GM12891 (cell line): Measurements from ENCODE around the gene CEACAM19.

Source experiments
- PAX5 ChIP-seq: IDR thresholded peaks from 2 replicates; pipeline ENCODE4 v1.6.1; 2011; ENCODE audit warnings: low read length, moderate library complexity, mild to moderate bottlenecking; ENCODE audit not compliant: insufficient read depth, severe bottlenecking
- POLR2A ChIP-seq: IDR thresholded peaks from 2 replicates; pipeline ENCODE4 v1.6.1; 2011; ENCODE audit warnings: low read depth, low read length, control low read depth
- POLR2AphosphoS5 ChIP-seq: IDR thresholded peaks from 2 replicates; pipeline ENCODE4 v1.6.1; 2011; ENCODE audit warnings: low read depth, low read length, control low read depth
- POU2F2 ChIP-seq: IDR thresholded peaks from 2 replicates; pipeline ENCODE4 v1.6.1; 2011; ENCODE audit warnings: low read depth, mild to moderate bottlenecking, control low read depth, low read length, moderate library complexity
- SPI1 ChIP-seq: IDR thresholded peaks from 2 replicates; pipeline ENCODE4 v1.6.1; 2011; ENCODE audit warnings: low read depth, low read length, control low read depth
- TAF1 ChIP-seq: IDR thresholded peaks from 2 replicates; pipeline ENCODE4 v1.6.1; 2011; ENCODE audit warnings: low read depth, low read length, control low read depth

- TF ChIP-seq POLR2A (no peak), POLR2AphosphoS5 (no peak), TAF1 (no peak), SPI1 (no peak), POU2F2 (no peak), PAX5 (no peak)
Measured at GRCh38 chr19:44723952-44724319, 52.7 kb downstream of the CEACAM19 start.
